T-helper 2 cell treated with Interferon-gamma antibody and Interleukin-4, amounts not matched to agents 5 μg/mL and 100 μg/mL, for 36 hours (primary cell): ENCODE data around the gene DHX36.

ENCODE experiments used
- DNase-seq: peaks from one replicate; pipeline ENCODE4 v3.0.0; 2021; ENCODE audit warnings: low spot score
- H3K27ac Mint-ChIP-seq: one replicate; pipeline ENCODE4 v1.8.0; 2021; ENCODE audit warnings: mild to moderate bottlenecking, mixed read lengths
- H3K27me3 Mint-ChIP-seq: one replicate; pipeline ENCODE4 v1.8.0; 2021; ENCODE audit warnings: low read depth, mixed read lengths
- H3K36me3 Mint-ChIP-seq: one replicate; pipeline ENCODE4 v1.8.0; 2021; ENCODE audit warnings: low read depth, mixed read lengths
- H3K4me1 Mint-ChIP-seq: one replicate; pipeline ENCODE4 v1.8.0; 2021; ENCODE audit warnings: low read depth, mixed read lengths
- H3K4me3 Mint-ChIP-seq: one replicate; pipeline ENCODE4 v1.8.0; 2022; ENCODE audit warnings: mild to moderate bottlenecking, moderate library complexity, mixed read lengths
- H3K9me3 Mint-ChIP-seq: one replicate; pipeline ENCODE4 v1.8.0; 2021; ENCODE audit warnings: mixed read lengths

DHX36 gene

DNA sequence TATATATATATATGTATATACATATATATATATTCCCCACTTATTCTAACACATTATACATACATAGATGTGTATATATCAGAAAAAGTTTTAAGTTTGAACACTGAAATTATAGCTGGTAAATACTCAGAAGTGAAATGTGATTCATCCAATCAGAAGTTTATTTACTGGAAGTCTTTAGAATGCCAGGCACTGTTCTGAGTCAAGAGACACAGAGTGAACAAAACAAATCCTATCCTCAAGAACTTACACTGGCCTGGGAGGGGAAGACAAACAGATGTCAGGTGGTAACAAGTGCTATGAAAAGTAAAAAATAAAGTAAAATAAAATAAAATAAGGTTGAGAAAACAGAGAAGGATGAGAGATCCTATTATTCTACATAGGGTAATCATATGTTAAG lies 13.4 kb downstream of the DHX36 start:
- Mint-ChIP-seq H3K9me3 (no peaks in the 10 kb centered on the region), H3K4me3 (no peak overlapping the region), H3K4me1 (peaks cover 22% of the 10 kb centered on the region), H3K27ac (no peak overlapping the region), H3K27me3 (no peaks in the 10 kb centered on the region), H3K36me3 (peaks cover 69% of the 10 kb centered on the region)
- no peak for DNase-seq

DNA sequence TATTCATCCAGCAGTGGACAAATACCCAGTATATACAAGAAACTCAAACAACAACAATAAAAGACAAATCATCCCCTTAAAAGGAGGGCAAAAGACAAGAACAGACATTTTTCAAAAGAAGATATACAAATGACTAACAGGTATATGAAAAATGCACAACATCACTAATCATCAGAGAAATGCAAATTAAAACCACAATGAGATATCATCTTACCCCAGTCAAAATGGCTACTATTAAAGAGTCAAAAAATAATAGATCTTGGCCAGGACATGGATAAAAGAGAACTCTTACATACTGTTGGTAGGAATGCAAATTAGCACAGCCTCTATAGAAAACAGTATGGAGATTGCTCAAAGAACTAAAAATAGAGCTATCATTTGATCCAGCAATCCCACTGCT lies 16.9 kb downstream of the DHX36 start:
- no peak for DNase-seq
- Mint-ChIP-seq H3K4me3 (no peak overlapping the region), H3K9me3 (no peaks in the 10 kb centered on the region), H3K27ac (peak overlapping the region; percentile 6), H3K36me3 (peaks cover 59% of the 10 kb centered on the region), H3K4me1 (peaks cover 18% of the 10 kb centered on the region), H3K27me3 (no peaks in the 10 kb centered on the region)

DNA sequence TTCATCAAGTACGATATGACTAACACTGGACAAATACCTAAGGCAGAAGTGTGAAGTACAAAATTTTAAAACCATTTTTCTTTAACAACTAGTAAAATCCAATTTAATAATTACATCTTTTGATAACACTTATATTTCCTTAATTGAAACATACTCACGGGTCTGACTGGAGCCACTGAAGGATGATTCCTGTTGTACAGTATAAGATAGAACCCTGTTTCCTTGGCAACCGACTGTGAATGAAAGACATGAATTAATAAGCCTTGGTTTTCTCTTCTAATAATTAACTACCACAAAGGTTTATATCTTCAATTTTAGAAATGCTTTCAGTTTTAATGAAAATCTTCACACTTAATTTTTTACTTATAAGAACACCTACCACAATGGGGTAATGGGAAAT lies 19.4 kb downstream of the DHX36 start:
- H3K9me3 Mint-ChIP-seq = no peaks in the 10 kb centered on the region

DNA sequence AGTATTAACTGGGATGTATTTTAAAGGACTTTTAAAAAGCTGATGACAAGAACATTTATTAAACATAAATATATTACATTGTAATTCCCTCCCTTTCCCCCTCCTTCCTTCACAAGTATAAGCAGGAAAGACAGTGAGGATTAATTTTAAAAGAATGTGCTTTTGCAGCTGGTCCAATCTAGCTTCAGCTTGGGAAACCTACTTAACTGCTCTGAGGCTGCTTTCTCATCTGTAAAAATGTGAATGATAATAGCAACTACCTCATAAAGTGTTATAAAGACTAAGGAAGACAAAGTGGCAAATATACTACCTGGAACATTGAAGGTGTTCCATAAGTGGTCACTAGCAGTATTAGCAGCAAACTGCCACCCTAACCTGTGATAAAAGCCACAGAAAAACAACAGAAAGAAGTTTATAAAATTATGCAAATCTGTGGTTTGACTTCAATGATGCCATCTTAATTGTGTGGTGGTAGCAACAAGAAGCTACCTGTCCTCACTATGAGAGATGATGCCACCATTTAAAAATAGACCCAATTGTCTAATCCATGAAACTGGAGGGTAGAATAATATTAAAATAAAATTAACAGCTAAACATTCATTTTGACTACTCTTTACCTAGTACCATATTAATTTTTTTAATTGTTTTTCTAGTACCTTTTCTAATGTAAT lies 20.0 kb downstream of the DHX36 start:
- Mint-ChIP-seq H3K36me3 (peaks cover 66% of the 10 kb centered on the region), H3K4me3 (no peak overlapping the region), H3K9me3 (no peaks in the 10 kb centered on the region), H3K27me3 (no peaks in the 10 kb centered on the region), H3K4me1 (peaks cover 11% of the 10 kb centered on the region), H3K27ac (no peak overlapping the region)
- no peak for DNase-seq

More for the DNA sequence above, 19.4 kb downstream of the DHX36 start:
- peaks cover 68% of the 10 kb centered on the region for H3K36me3 Mint-ChIP-seq
- H3K27ac Mint-ChIP-seq = no peak overlapping the region
- peaks cover 14% of the 10 kb centered on the region for H3K4me1 Mint-ChIP-seq
- no peak overlapping the region for H3K4me3 Mint-ChIP-seq
- no peaks in the 10 kb centered on the region for H3K27me3 Mint-ChIP-seq
- no peak for DNase-seq

DNA sequence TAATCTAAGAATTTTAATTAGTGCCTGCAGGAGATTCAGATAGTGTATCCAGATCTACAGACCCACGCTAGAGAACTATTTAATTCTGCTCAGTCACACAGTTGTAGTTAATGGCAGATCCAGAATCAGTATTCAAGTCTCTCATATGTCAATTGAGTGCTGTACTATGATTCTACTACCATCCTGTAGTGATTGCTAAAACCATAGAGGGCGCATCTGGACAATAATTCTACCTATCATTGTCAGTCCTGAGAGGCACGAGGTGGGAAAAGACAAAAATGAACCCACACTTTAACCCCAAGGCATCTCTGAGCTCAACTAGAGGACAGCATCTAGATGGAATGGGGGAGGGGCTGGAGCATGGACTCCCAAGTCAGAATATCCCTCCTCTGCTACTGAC lies 22.7 kb downstream of the DHX36 start:
- Mint-ChIP-seq H3K4me1 (peaks cover 2% of the 10 kb centered on the region), H3K4me3 (no peak overlapping the region), H3K9me3 (no peaks in the 10 kb centered on the region), H3K27ac (no peak overlapping the region), H3K27me3 (no peaks in the 10 kb centered on the region), H3K36me3 (peaks cover 57% of the 10 kb centered on the region)
- no peak for DNase-seq

DNA sequence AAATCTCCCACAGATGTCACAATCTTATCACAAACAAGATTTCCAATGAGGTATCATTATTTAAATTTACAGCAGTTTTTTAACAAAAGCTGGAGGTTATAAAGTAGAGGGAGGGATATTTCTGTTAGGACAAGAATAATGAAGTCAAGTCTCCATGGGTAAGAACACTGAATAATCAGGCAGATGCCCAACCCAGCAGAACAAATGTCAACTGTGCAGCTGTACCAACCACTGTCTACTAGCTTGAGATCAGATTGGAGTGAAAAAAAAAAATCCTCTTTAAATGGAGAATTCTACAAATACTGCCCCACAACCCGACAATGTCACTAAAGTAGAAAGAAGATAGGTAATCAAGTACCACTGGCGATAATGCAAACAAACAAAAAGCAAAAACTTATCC lies 30.3 kb downstream of the DHX36 start:
- Mint-ChIP-seq H3K27ac (no peak overlapping the region), H3K36me3 (peaks cover 43% of the 10 kb centered on the region), H3K4me3 (no peak overlapping the region), H3K27me3 (no peaks in the 10 kb centered on the region), H3K9me3 (no peaks in the 10 kb centered on the region), H3K4me1 (no peaks in the 10 kb centered on the region)
- DNase-seq = no peak

DNA sequence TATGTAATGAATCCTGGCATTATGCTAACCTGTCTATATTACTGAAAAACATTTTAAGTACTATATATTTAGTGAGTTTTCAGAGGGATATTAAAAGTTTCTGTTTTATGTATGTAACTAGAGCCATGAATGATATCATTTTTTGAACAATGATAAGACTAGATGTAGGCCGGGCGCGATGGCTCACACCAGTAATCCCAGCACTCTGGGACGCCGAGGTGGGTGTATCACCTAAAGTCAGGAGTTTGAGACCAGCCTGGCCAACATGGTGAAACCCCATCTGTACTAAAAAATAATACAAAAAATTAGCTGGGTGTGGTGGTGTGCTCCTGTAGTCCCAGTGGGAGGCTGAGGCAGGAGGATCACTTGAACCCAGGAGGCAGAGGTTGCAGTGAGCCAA lies 34.1 kb downstream of the DHX36 start:
- H3K36me3 Mint-ChIP-seq = peaks cover 53% of the 10 kb centered on the region
- no peak for DNase-seq
- H3K4me3 Mint-ChIP-seq = no peak overlapping the region
- H3K27ac Mint-ChIP-seq = no peak overlapping the region
- H3K9me3 Mint-ChIP-seq = no peaks in the 10 kb centered on the region
- no peaks in the 10 kb centered on the region for H3K27me3 Mint-ChIP-seq
- H3K4me1 Mint-ChIP-seq = peaks cover 1% of the 10 kb centered on the region

DNA sequence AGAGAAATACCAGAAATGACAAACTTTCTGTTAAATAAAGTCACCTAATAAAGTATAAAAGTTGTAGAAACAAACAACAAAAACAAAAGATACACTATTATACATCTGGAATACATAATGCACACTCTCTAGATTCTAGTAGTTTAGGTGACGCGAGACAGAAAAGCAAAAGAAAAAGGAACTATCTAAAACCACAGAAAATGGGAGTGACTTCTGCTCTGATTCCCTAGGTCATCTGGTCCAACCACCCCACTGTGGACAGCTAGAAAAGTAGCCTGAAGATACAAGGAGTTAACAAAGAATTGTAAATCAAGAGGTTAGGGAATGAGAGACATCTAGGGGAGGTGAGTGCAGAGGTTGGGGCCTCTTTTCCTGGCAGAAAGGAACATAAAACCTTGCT lies 39.1 kb downstream of the DHX36 start:
- no peak for DNase-seq
- Mint-ChIP-seq H3K27ac (no peak overlapping the region), H3K36me3 (peaks cover 65% of the 10 kb centered on the region), H3K27me3 (no peaks in the 10 kb centered on the region), H3K4me3 (no peak overlapping the region), H3K9me3 (no peaks in the 10 kb centered on the region), H3K4me1 (peaks cover 4% of the 10 kb centered on the region)

DNA sequence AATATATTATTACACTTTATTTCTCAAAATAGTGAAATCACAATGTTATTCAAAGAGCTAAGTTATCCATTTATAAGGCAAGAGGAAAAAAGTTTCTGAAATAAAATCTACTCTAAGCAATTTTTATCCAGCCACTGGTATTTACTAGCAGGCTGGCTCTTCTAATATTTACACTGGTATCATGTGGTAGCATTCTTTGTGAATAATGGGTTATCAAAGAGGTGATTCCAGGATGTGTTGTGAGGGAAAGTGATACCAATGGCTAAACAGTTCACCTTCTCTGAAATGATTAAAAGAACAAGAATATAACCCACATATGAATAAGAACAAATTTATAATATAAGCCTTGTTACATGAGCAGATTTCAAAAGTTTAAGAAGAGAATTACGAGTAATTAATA lies 44.1 kb downstream of the DHX36 start:
- Mint-ChIP-seq H3K4me1 (peaks cover 2% of the 10 kb centered on the region), H3K4me3 (no peak overlapping the region), H3K36me3 (peaks cover 63% of the 10 kb centered on the region)

DNA sequence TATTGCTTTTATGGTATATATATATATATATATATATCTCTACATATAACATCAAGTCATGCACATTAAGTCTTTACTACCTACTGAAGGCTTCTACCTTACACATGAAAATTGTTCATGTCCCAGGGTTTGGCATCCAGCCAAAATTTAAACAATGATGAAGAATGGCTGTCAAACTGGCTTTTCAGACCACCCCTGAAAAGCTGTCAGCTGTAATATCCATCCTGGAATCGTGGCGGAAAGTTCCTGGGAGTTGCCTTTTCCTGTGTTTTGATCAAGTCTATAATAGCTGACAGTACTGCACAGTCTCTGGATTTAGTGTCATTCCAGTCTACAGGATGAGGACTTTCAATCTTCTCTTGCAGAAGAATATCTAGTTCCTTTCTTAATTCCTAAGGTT lies 48.3 kb downstream of the DHX36 start:
- Mint-ChIP-seq H3K36me3 (peaks cover 56% of the 10 kb centered on the region), H3K4me3 (no peak overlapping the region), H3K4me1 (no peaks in the 10 kb centered on the region), H3K27ac (no peak overlapping the region), H3K27me3 (no peaks in the 10 kb centered on the region), H3K9me3 (no peaks in the 10 kb centered on the region)
- no peak for DNase-seq

More for the DNA sequence above, 44.1 kb downstream of the DHX36 start:
- no peak overlapping the region for H3K27ac Mint-ChIP-seq
- H3K27me3 Mint-ChIP-seq = no peaks in the 10 kb centered on the region
- H3K9me3 Mint-ChIP-seq = no peaks in the 10 kb centered on the region
- no peak for DNase-seq

DNA sequence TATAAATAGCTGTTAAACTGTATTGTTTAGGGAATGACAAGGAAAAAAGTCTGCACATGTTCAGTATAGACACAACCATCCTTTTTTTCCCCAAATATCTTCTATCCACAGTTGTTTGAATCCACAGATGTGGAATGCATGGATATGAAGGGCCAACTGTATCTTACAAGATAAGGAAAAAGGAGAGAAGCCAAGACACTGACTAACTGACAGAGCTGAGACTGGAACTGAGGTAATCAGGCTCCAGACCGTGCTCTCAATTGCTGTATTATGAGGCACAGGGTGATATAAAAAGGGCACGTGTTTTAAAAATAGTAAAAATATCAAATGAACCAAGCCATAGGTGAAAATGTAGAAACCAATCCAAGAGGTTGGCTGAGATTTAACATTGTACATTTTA lies 49.0 kb downstream of the DHX36 start:
- Mint-ChIP-seq H3K27ac (peak overlapping the region; percentile 45), H3K36me3 (peaks cover 55% of the 10 kb centered on the region), H3K4me3 (no peak overlapping the region), H3K4me1 (no peaks in the 10 kb centered on the region), H3K27me3 (no peaks in the 10 kb centered on the region), H3K9me3 (no peaks in the 10 kb centered on the region)
- no peak for DNase-seq

DNA sequence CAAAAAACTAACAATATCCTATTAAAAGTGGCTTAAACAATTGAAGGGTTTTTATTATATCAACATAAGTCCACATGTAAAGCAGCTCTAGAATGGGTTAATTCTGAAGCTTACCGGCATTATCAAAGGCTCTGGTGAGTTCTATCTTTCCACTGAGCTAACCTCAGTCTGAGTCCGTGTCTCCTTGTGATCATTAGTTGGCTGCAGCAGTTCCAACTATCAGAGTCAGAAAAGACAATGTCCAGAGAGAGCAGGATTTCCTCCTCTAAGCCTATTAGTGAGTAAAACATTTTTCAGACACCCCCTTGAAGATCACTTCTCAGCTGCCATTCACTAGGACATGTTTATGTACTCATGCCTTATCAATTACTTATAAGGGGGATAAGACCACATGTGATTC lies 49.9 kb downstream of the DHX36 start:
- Mint-ChIP-seq H3K4me3 (no peak overlapping the region), H3K36me3 (peaks cover 55% of the 10 kb centered on the region), H3K9me3 (no peaks in the 10 kb centered on the region), H3K4me1 (no peaks in the 10 kb centered on the region), H3K27ac (no peak overlapping the region), H3K27me3 (no peaks in the 10 kb centered on the region)
- no peak for DNase-seq

DNA sequence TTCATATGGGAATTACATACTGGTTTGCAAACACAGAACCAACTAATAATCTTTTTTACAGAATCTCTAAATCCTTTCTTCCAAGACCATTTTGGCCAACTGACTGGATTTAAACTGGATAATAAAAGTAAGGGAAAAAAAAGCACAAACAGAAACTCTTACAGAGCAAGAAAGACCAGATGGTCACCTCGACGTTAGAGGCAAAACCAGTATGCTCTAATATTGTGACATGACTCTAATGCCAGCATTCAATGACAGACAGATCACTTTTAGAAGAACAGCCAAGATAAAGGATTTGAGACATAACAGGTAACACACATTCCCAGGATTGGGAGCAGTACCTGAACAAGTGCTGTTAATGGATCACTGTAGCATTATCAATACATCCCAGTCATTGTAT lies 50.9 kb downstream of the DHX36 start:
- no peaks in the 10 kb centered on the region for H3K4me1 Mint-ChIP-seq
- no peaks in the 10 kb centered on the region for H3K27me3 Mint-ChIP-seq
- DNase-seq = no peak
- peaks cover 56% of the 10 kb centered on the region for H3K36me3 Mint-ChIP-seq
- H3K4me3 Mint-ChIP-seq = no peak overlapping the region
- H3K9me3 Mint-ChIP-seq = peaks cover 6% of the 10 kb centered on the region
- H3K27ac Mint-ChIP-seq = no peak overlapping the region

DNA sequence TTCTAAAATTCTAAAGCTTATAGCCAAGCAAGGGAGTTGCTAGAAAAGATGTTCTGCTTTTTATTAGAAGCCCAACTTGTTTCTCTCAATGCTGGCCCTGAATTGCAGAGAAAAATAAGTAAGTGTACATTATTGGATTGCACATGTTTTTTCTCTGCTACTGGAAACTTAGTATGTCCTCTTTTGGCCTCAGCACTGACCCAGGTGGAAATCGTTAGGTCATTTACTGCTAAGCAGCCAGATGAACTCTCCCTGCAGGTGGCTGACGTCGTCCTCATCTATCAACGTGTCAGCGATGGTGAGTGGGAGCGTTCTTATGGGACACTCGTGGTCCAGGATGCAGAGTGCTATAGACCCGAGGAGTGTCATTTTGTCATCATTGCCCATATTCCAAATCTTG lies 69.8 kb downstream of the DHX36 start:
- no peaks in the 10 kb centered on the region for H3K9me3 Mint-ChIP-seq
- DNase-seq = no peak
- no peaks in the 10 kb centered on the region for H3K27me3 Mint-ChIP-seq
- H3K27ac Mint-ChIP-seq = no peak overlapping the region
- H3K4me3 Mint-ChIP-seq = no peak overlapping the region
- peaks cover 2% of the 10 kb centered on the region for H3K4me1 Mint-ChIP-seq
- H3K36me3 Mint-ChIP-seq = peaks cover 35% of the 10 kb centered on the region
